ENCODE results near the gene ARHGEF35. TPM values are rescaled to one million over a fixed set of nuclear protein-coding genes. Genes with fewer than 3 reads are reported as not detected.
A peak's percentile ranks its signal among the peaks of the same experiment; 100 is the strongest.
"Not testable (repeated sequence)": the region's sequence is repeated elsewhere in the genome, so short reads cannot be mapped to it uniquely, and the experiment has no call there.

ARHGEF35 gene
- 5.3 TPM for total RNA-seq

DNA sequence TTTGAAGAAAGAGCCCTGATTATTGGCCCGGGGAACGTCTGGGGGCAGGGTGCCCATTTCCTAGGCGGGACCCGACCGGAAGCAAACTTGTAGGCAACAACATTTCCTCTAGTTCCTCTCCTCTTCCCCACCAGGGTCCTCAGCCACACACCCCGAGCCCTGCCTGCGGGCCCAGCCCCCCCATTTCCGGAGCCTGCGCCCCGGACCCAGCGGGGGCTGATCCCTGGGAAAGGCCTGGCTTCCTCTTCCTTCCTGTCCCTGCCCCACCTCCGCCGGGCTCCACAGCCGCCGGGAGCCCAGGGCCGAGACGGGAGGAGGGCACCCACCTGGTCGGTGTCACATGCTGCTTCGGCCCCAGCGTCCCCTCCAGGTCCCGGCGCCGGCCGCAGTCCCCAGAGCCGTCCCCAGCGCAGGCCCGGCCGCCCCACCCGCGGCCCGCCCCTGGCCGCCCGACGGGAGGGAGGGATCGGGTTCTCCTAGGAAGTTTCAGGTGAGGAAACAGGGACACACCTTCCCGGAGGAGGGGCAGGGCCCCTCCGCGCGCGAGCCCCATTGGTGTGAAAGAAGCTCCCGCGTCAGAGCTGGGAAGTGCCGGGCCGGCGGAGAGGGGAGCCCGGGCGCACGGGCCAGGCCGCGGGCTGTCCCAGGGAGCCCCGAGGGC, at the start of gene ARHGEF35:
TSS of gene ARHGEF35 (minus strand) at position 622 of the 661 bp plus-strand sequence. CDS start 7,450 bp downstream, outside the sequence.
- peak; percentile 71 for ATAC-seq
- intact Hi-C loops (cut with DNase I); DNase-seq (ENCODE audit: low spot score): not testable (repeated sequence)

DNA sequence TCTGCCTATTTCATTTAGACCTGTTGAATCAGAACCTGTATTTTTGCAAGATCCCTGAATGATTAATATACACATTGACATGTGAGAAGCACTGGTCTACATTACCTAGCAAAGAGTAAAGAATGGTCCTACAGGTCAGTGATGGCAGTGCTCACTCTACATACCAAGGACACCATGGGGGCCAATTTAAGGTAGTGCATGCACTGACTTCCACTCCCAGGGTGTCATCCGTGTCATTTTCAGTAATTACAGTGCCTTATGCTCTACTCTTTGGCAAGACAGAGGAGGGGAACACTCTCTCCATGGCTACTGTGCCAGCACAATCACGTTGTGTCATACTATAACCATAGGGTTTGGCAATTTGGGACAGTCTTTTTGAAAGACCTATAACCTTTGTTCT, 49.7 kb upstream of the ARHGEF35 start:
- ATAC-seq = peak; percentile 18

DNA sequence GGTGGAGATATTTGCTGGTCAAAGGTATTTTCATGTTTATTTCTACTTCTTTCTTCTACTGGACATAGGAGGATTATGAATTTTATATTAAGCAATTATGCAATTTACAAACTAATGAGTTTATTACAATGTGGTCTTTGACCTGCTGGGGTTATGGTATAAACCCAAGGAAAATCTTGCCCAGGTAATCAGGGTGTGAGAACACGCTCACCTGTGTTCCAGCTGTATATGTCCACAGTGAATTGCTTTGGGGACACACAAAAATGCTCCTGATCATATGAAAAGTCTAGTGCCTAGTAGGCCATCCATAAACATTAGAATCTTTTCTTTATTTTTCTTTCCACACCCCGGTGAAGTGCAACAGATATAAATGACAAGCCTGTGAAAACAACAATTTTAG, 43.7 kb upstream of the ARHGEF35 start, which contains the start of gene OR2A42:
TSS of gene OR2A42 (minus strand) at position 241 of the 400 bp plus-strand sequence. CDS start 6,762 bp downstream, outside the sequence.
- ATAC-seq = not testable (repeated sequence)

More for the DNA sequence above, 49.7 kb upstream of the ARHGEF35 start:
- DNase-seq (ENCODE audit: low spot score); intact Hi-C loops (cut with DNase I): not testable (repeated sequence)

DNA sequence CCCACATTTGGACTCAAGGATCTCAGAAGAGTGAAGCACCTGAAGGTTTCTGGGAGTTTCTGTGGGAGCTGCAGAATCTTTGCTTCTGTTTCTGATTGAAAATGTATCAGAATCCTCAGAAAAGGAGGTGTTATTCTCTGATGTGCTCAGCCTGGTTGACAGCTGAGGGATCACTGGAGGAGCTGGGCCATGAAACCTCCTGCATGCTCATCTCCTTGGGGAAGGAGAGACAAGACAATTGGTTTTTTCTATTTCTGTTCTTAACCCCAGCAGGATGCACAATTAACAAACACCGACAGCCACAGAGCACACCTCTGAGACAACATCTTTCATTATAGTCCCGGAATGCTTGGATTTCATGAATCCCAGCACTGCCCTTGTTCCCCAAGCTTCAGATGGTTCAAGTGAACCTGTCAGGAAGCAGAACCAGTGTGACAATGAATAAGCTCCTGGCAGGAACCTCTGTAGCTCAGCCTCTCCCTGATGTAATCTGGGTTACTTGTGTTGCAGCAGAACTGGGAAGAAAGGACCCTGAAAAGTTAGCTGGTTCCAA, 43.0 kb upstream of the ARHGEF35 start:
- intact Hi-C loops (cut with DNase I); ATAC-seq; DNase-seq (ENCODE audit: low spot score): not testable (repeated sequence)

More for the DNA sequence above, 43.7 kb upstream of the ARHGEF35 start, which contains the start of gene OR2A42:
- DNase-seq (ENCODE audit: low spot score); intact Hi-C loops (cut with DNase I): not testable (repeated sequence)

DNA sequence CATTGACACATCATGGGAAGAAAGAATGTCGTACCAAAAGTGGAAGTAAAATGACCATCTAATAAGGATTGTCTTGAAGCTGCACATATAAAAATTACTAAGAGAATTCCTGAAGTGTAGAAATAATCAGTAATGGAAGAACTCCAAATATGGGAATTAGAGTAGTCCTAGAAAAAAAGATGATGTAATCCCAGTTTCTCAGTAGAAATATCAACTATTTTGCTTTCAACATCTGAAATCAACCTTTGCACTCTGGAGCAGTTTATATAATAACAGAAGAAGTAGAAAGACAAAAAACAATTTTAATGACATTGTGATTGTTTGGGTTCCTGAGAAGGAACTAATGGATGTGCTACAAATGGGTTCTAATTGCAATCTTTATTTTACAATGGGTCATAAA, 37.4 kb upstream of the ARHGEF35 start:
- ATAC-seq = peak; percentile 35
- intact Hi-C loops (cut with DNase I); DNase-seq (ENCODE audit: low spot score): not testable (repeated sequence)

DNA sequence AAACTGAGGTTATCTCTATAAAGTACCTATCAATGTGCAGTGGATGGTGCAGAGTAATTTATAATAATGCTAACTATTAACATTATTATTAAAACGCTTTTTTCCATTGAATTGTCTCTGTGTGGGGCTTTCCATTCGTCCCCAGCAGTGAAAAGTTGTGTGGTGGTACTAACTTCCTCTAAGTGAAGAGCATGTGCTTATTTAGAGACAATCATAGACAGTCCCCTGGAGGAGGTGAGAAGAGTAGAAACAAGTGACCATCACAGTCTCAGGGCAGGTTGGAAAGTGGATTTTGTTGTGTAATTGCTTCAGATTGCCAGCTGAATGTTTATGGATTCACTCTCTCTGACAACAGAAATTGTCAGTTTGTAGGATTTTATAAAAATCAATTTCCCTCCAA, 35.4 kb upstream of the ARHGEF35 start:
- DNase-seq (ENCODE audit: low spot score); ATAC-seq; intact Hi-C loops (cut with DNase I): not testable (repeated sequence)

DNA sequence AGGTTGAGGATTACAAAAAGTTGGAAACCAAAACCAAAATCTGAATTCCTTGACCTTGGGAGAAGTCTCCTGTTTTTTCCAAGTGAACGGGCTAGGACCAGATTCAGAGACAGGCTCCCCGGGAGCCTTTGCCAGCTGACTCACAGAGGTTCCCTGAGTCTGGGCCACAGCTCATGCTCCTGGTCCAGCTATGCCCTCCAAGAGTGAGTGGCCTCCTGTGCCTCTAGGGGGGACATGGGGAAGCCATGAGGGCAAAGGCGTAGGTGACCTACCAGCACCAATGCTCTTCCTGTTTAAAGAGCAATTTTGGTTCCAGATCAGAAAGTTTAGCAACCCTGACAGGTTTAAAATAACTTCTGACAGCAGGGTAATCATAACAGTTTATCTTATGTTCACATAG, 33.2 kb upstream of the ARHGEF35 start:
- DNase-seq (ENCODE audit: low spot score); intact Hi-C loops (cut with DNase I): not testable (repeated sequence)
- ATAC-seq = peak; percentile 68

DNA sequence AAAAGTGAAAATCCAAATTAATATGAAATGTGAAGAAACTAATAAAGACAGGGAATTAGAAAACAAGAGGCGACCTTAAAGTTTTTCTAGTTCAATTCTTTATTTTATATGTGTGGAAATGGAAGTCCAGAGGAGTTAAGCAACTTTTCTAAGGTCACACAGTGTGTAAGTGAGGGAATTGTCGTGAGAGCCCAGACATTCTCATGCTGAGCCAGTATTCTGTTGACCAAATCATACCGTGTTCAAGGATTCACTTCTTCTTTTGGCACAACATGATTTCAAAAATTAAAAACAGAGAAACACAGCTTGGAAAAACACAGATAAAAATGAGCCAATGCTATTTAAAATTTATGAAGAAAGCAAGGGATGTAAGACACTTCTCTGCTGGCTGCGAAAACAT, 31.2 kb upstream of the ARHGEF35 start:
- intact Hi-C loops (cut with DNase I); DNase-seq (ENCODE audit: low spot score): not testable (repeated sequence)
- peak; percentile 56 for ATAC-seq

DNA sequence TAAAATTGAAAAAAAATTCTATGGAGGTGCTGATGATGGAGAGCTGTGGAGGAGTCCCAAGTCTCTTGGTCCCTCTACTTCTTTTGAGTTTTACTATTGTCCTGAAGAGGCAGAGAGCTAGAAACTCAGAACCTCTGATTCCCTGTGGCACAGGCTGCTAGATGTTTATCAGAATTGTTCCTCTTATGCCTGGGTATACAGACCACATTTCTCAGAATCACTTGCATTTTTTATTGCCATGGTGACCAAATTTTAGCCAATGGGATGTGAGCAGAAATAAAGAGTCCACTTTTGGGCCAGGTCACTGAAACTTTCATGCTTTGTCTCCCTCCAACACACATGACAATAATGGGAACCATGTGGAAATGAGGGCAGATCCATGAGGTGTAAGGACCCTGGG, 28.0 kb upstream of the ARHGEF35 start:
- DNase-seq (ENCODE audit: low spot score); intact Hi-C loops (cut with DNase I); ATAC-seq: not testable (repeated sequence)

DNA sequence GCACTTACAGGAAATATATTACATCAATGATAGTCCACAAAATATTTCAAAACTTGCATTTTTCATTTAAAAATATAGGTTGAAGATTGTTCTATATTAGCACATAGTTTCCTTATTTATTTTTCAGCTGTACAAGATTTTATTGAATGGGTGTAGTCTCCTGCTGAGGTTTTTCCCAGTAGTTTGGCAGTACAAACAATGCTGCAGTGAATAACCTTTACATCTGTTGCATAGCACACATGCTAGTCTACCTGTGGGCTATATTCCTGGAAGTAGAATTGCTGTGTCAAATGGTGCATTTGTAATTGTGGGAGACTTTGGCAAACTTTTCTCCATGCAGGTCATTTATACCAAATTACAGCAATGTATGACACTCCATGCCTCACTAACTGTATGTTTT, 24.9 kb upstream of the ARHGEF35 start:
- ATAC-seq; intact Hi-C loops (cut with DNase I); DNase-seq (ENCODE audit: low spot score): not testable (repeated sequence)

DNA sequence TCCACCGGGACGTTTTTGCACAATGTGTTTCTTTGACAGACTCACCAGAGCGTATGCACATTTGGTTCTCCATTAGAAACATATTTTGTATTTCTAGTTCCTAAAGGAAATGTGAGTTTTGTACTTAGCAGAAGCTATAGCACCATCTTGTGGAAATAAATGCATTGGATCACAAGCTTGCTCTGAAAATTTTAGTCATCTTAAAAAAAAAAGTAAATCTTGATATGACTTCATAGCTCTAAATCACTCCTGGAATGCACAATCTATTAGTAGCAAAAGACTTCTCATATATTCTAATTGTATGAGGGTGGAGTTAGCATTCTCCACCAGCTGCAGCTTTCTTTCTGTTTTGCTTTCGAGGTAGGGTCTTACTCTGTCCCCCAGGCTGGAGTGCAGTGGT, 23.5 kb upstream of the ARHGEF35 start:
- DNase-seq (ENCODE audit: low spot score); intact Hi-C loops (cut with DNase I): not testable (repeated sequence)
- ATAC-seq = peak; percentile 20

DNA sequence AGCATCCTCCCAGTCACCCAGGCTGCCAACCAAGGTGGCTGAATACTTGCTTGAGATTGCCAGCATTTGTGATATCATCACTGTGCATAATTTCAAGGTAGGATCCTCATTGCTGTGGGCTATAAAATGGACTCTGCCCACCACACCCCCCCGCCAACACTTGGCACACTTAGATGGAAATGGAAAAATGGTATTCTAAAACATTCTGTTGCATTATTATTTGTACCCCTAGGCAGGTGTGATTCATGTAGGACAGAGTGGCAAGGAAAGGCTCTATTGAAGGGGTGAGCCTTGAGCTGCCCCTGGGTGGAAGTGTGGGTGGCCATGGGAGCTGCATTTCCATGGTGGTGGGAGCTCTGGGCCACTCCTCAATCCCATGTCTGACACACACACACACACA, 22.9 kb upstream of the ARHGEF35 start:
- ATAC-seq; DNase-seq (ENCODE audit: low spot score); intact Hi-C loops (cut with DNase I): not testable (repeated sequence)

DNA sequence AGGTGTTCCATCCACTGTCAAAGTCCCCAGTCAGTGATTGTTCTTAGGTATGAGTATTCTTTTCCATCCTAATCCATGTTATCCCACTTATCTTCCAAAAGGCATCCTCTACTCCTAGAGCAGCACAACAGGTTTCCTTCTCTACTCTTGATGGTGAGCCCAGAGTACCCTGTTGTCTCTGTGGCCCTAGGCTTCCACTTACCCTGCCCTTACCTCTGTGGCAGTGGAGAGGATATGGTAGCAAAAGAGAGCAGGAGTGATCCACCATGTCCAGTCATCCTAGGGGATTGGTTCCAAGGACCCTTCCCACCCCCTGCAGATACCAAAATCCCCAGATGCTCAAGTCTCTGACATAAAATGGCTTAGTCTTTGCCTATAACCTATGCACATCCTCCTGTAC, 21.6 kb upstream of the ARHGEF35 start:
- DNase-seq (ENCODE audit: low spot score); intact Hi-C loops (cut with DNase I): not testable (repeated sequence)
- ATAC-seq = peak; percentile 24

DNA sequence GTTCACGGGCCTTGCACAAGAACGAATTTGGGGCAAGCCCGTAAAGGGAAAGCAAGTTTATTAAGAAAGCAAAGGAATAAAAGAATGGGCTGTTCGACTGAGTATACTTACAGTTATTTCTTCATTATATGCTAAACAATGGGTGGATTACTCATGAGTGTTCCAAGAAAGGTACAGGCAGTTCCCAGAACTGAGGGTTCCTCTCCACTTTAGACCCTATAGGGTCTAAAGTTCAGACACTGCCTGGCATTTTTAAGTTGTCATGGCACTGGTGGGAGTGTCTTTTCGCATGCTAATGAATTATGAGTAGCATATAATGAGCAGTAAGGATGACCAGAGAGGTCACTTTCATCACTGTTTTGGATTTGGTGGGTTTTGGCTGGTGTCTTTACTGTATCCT, 9.7 kb upstream of the ARHGEF35 start:
- intact Hi-C loops (cut with DNase I); ATAC-seq; DNase-seq (ENCODE audit: low spot score): not testable (repeated sequence)

DNA sequence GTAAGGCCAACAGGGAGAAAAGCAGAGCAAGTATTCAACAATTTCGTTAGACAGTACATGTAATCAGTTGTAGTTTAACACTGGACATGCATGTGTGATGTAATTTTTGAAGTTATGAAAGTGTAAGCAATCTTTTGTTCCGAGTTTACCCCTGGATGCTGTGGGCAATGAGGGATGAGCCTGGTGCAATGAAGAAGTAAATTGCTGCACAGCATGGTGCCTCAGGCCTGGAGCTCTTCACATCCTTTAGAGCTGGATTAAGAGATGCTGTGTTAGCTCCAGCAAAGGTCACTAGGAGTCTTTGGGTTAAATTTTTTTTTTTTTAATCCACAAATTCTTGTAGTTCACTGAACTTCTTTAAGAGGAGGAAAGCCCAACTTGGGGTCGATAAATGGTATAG, 7.5 kb upstream of the ARHGEF35 start:
- intact Hi-C loops (cut with DNase I); DNase-seq (ENCODE audit: low spot score); ATAC-seq: not testable (repeated sequence)

DNA sequence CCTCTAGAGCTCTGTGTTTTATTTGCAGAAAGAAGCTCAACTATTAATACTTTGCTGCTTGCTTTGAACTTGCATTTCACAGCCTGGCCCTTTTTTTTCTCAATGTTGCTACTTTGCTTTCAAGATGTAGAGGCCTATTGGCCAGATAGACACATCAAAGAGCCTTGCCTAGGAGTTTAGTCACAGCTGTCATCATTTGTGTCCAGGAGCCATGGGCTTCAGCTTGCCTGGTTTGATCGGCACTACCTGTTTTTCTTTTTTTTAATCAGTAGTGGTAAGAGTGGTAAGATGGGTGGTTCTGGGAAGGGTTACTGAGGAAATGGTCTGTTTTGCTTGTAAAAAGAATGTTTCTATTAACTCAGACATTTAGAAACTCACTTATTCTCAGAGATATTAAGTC, 6.3 kb upstream of the ARHGEF35 start:
- DNase-seq (ENCODE audit: low spot score); ATAC-seq; intact Hi-C loops (cut with DNase I): not testable (repeated sequence)

DNA sequence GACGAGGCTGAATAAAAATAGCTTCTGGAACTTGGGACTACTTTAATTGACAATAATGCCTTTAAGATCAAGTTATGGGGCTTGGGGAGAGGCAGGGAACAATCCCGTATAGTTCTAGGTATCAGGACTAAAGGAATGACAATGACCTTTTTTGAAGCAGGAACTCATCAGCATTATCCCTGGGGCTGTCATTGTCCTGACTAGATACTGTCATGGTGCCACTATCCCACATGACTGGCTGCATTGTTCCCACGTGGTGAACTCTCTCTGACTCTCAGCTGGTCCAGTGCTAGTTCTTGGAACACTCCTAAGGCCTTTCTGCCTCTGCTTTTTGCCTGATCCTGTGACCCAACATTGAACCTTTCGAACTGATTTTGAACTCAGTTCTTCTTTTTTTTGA, 3.3 kb upstream of the ARHGEF35 start:
- ATAC-seq; intact Hi-C loops (cut with DNase I); DNase-seq (ENCODE audit: low spot score): not testable (repeated sequence)

DNA sequence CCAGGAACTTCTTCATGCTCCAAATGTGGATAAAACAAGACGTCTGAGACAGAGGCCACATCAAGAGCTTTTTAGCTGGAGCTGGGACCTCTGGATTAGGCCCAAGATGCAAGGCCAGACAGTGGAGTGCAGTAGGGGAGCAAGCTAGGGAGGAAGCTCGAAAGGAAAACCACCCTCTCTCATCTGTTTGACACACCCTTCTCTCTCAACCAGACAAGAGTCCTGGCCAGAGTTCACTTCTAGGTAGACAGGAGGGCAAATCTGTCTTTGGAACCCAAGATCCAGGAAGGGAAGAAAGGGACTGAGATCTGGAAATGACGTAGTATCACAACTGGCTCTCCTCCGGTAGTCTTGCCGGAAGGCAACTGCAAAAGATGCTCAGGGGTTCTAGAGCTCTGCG, 1.2 kb downstream of the ARHGEF35 start:
- DNase-seq (ENCODE audit: low spot score); ATAC-seq; intact Hi-C loops (cut with DNase I): not testable (repeated sequence)

DNA sequence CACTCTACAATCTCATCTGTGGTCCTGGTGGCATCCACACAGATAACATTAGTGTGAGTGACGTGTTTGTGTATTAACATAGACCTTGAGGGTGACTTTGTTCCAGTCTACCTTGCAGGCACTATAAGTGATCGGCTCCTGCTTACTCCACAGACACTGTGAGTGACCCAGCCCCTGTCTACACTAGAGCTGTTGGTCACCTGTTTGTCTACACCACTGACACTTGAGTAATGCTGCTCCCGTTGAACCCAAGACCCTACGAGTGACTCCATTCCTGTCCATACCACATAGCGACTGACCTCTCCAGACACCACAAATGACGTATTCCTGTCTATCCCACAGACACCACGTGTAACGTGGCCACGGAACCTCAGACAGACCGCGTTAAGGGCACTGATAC, 1.9 kb downstream of the ARHGEF35 start:
- DNase-seq (ENCODE audit: low spot score); intact Hi-C loops (cut with DNase I); ATAC-seq: not testable (repeated sequence)
